PC-9 (cell line): ENCODE data around the gene MFSD11.

Experiments
- CTCF ChIP-seq: fragments of 200-600 bp; sonication (generic); conservative IDR thresholded peaks from 2 replicates; pipeline ENCODE4 v1.6.1; 2017; ENCODE audit warnings: mixed run types, antibody characterized with exemption, mild to moderate bottlenecking, moderate library complexity
- EZH2 ChIP-seq: fragments of 200-600 bp; sonication (generic); IDR thresholded peaks from 2 replicates; pipeline ENCODE4 v1.8.0; 2017; ENCODE audit warnings: antibody characterized with exemption, low read depth

- TF ChIP-seq CTCF (no peak), EZH2 (no peak)
Measured at GRCh38 chr17:76737082-76737675, 740 bp upstream of the MFSD11 start, which contains the start of gene SRSF2.
